ENCODE measurements around the gene SYNDIG1.

SYNDIG1 gene

GRCh38 chr20:24529369-24529719 lies 59.9 kb downstream of the SYNDIG1 start:
- DNase-seq = no peak

- DNase-seq = no peak
These were observed 60.8 kb downstream of the SYNDIG1 start for GRCh38 chr20:24530131-24530680.

GRCh38 chr20:24531202-24531601 lies 61.8 kb downstream of the SYNDIG1 start:
- no peak for DNase-seq

- no peak for DNase-seq
These were observed 62.4 kb downstream of the SYNDIG1 start for GRCh38 chr20:24531631-24532419.

- DNase-seq = no peak
These were observed 64.0 kb downstream of the SYNDIG1 start for GRCh38 chr20:24533449-24533848.

GRCh38 chr20:24534282-24534681 lies 64.9 kb downstream of the SYNDIG1 start:
- no peak for DNase-seq

- DNase-seq = no peak
These were observed 66.7 kb downstream of the SYNDIG1 start for GRCh38 chr20:24535941-24536730.

GRCh38 chr20:24537210-24537609 lies 67.8 kb downstream of the SYNDIG1 start:
- DNase-seq = no peak

GRCh38 chr20:24542721-24543120 lies 73.3 kb downstream of the SYNDIG1 start:
- no peak for DNase-seq

GRCh38 chr20:24543168-24543567 lies 73.7 kb downstream of the SYNDIG1 start:
- no peak for DNase-seq

- no peak for DNase-seq
These were observed 74.3 kb downstream of the SYNDIG1 start for GRCh38 chr20:24543741-24544140.

- no peak for DNase-seq
These were observed 74.9 kb downstream of the SYNDIG1 start for GRCh38 chr20:24544371-24544770.

- DNase-seq = no peak
These were observed 75.7 kb downstream of the SYNDIG1 start for GRCh38 chr20:24545168-24545567.

GRCh38 chr20:24546232-24546892 lies 76.9 kb downstream of the SYNDIG1 start:
- DNase-seq = no peak

- no peak for DNase-seq
These were observed 78.5 kb downstream of the SYNDIG1 start for GRCh38 chr20:24547967-24548366.

- DNase-seq = no peak
These were observed 89.8 kb downstream of the SYNDIG1 start for GRCh38 chr20:24559114-24559732.

GRCh38 chr20:24560571-24561491 lies 91.4 kb downstream of the SYNDIG1 start:
- no peak for DNase-seq

- no peak for DNase-seq
These were observed 96.5 kb downstream of the SYNDIG1 start for GRCh38 chr20:24565835-24566351.

- no peak for DNase-seq
These were observed 97.2 kb downstream of the SYNDIG1 start for GRCh38 chr20:24566656-24567055.

GRCh38 chr20:24567508-24567907 lies 98.1 kb downstream of the SYNDIG1 start:
- no peak for DNase-seq

GRCh38 chr20:24568842-24569241 lies 99.4 kb downstream of the SYNDIG1 start:
- no peak for DNase-seq

- no peak for DNase-seq
These were observed 101.7 kb downstream of the SYNDIG1 start for GRCh38 chr20:24571159-24571558.
